GM19099 (cell line): ENCODE measurements around the gene CLDND2.

Experiments used
- POLR2A ChIP-seq: IDR thresholded peaks from 3 replicates; pipeline ENCODE4 v1.6.1; 2011; ENCODE audit warnings: low read depth; ENCODE audit not compliant: insufficient read length; ENCODE audit errors: extremely low read depth

Gene CLDND2

DNA sequence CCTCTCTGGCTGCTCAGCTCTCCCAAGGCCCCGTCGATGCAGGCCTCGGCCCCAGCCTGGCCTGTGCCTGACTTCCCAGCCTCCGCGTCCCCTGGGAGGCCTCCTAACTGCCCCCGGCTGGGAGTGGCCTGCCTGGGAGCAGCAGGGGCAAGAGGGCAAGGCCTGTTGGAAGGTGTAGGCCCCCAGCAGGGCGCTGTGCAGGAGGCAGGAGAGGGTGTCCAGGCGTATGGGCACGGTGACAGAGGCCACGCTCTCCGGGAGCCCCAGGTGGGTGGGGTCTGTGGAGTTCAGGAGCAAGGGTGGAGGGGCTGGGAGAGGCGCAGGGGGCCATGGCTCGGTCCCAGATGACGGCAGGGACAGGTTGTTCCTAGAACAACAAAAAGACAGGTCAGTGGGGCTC lies 20.3 kb upstream of the CLDND2 start:
- TF ChIP-seq POLR2A, result no peak

DNA sequence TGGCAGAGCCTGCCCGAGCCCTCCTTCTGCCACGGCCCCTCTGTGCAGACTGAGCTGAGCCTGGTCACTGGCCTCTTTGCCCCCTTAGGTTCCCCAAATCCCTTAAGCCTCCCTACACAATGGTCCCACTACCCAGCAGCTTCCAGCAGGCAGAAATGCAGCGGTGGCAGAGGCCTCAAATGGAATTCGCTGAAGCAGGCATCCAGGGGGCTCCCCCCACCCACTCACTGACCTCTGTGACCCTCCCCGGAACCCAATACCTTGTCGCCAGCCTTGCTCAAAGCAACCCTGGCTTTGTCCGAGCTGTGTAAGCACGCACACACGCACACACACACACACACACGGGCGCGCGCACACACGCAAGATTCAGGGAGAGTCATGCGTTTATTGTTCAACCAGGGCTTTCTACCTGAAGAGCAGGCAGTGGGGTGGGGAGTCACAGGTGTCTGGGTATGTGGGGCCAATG lies 19.2 kb upstream of the CLDND2 start, which contains the start of gene LIM2:
TSS of gene LIM2 (minus strand) at position 51 of the 466 bp plus-strand sequence. CDS start 531 bp downstream, outside the sequence.
- TF ChIP-seq POLR2A, result no peak

DNA sequence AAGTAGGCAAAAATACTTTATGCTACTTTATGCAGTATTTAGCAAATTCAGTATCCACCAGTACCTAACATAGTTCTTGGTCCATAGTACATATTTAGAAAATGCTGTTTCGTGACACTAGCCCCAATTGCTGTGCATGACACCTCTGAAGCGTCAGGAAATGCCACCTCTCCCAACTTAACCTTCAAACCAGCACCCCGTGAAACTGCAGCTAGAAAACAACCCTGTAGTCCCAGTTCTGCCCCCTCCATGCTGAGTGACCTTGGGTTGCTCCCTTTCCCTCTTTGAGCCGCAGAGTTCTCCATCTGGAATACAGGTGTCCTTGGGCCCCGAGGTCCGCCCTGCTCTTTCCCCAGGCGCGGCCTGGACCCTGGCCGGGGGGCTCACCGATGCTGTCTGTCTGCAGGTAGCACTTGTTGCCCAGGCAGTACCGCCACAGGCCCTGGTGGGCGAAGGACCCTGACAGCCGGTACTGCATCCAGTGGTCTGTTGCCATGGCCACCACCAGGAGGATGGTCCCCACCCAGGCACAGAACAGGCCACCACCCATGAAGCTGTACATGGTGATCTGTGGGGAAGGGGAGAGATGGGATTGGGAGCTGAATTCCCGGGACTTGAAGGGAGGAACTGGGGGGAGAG lies 18.2 kb upstream of the CLDND2 start:
- TF ChIP-seq POLR2A, result no peak

DNA sequence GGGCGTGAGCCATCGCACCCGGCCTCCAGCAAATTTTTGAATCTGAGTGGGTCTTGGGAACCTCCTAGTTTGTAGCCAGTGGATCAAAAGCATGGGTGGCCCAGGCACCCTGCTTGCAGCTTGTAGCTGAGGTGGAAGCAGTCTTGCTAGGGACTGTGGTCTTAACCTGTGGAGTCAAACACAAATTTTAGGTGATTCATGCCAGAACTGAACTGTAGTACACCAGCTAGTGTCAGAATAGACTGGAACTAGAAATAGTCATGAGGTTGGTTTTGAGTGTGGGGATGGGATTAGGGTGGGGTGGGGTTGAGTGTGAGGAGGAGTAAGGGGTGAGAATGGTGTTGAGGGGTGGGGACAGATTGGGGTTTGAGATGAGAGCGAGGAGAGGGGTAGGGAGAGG lies 13.2 kb upstream of the CLDND2 start:
- TF ChIP-seq POLR2A, result no peak

GRCh38 chr19:51380379-51380778 lies 11.6 kb upstream of the CLDND2 start:
- TF ChIP-seq POLR2A, result no peak

GRCh38 chr19:51377422-51377821 lies 8.6 kb upstream of the CLDND2 start:
- TF ChIP-seq POLR2A, result no peak

DNA sequence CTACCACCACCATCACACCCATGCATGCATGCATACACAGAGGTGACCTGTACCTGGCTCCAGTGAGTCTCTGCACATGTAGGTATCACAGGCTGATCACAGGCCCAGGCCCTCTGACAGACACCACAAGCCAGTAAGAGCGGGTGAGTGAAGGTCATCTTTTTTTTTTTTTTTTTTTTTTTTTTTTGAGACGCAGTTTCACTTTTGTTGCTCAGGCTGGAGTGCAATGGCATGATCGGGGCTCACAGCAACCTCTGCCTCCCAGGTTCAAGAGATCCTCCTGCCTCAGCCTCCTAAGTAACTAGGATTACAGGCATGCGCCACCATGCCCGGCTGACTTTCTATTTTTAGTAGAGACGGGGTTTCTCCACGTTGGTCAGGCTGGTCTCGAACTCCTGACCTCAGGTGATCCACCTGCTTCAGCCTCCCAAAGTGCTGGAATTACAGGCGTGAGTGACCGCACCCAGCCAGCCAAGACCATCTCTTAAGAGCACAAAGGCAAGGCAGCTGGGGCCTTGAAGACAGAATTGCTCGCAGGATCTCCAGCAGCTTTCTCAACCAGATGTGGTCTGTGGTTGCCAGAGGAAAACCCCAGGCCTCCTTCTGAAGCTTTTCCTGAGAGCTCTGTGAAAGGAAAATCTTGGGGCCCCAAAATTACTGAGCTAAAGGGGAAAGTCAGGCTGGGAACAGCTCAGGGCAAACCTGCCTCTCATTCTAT lies 6.9 kb upstream of the CLDND2 start:
- no peak for TF ChIP-seq POLR2A

GRCh38 chr19:51372649-51373504 lies 4.1 kb upstream of the CLDND2 start, which contains the start of gene NKG7:
Gene NKG7, minus strand, starts transcription at chr19:51372654. Its CDS starts 119 bp downstream, at chr19:51372535.
- no peak for TF ChIP-seq POLR2A

DNA sequence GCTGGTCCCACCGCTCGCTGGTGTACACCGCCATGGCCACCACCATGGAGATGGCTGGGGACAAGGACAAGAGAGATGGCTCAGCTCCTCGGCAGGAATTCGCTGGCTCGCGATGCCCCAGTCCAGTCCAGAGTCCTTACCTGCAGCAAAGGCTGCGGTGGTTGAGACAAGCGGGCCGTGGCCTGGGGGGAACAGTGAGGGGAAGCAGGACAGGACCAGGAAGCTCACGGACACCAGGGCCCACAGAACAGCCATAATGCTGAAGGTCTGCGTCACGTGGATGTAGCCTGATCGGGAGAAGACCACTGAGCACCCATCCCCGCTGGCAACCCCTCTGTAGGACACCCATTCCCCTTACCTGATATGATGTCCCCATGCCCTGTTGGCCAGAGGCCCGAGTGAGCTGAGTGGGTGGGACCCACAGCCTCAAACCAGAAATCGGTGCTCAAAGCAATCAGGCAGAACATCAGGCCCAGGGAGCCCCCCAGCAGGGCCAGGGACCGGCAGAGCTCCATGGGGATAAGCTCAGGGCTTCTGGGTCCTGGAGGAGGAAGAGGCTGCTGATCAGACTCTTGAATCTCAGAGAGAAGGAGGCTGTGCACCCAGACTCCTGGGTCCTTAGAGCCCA lies 3.3 kb upstream of the CLDND2 start:
- no peak for TF ChIP-seq POLR2A

DNA sequence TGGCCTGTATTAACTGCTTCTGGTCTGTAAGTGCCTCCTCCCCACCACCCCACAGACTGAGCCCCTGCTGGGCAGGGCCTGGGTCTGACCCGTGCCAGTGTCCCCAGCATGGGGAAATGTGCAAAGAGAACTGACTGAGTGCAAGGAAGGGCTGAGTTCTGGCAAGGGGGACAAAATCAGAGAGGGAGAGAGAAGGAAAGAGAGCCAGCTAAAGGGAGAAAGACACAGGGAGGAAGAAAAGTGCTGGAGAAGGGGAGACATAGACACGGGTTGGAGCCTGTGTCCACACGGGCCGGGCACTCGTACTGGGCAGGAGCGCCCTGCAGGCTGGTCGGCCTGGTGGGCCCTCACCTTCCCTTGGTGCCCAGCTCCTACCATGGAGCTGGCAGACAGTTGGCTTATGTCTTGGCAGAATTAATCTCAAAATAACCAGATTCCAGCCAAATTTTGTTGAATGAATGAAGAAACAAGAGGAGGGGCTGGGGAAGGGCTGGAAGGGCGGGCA lies 2.4 kb upstream of the CLDND2 start:
- no peak for TF ChIP-seq POLR2A

GRCh38 chr19:51370230-51370629 lies 1.4 kb upstream of the CLDND2 start:
- no peak for TF ChIP-seq POLR2A

DNA sequence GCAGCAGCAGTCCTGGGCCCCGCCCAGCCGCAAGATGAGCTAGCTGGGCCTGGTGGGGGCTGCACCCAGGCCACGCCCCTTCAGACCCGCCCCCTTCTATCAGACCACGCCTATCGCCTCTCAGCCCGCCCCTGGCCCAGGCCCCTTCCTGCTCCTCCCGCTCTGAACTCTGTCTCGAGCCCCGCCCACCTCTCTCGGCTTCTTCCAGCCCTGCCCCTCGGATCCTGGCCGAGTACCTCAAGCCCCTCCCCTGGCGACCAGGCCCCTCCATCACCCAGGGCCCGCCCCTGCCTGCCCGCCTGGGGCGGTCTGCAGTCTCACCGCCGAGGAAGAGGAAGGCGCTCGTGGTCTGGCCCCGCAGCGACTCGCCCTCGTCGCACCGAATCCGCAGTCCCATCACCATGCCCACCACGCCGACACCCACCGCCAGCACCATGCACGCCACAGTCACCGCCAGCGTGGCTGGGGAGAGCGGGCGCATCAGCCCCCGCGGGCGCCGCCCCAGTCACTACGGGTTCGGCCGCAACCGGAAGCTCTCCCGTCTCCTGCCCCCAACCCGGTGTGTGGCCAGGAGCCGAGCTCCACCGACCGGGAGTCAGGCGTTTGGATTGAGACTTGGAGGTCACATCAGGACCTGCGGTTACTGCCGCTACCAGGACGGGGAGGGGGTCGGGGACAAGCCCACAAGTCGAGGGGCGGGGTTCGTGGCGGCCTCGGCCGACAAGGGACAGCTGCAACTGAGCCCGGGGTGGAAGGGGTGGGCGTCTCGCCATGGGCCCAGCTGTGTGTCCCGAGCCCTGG lies 1.0 kb downstream of the CLDND2 start:
- TF ChIP-seq POLR2A, result peak; percentile 57

- TF ChIP-seq POLR2A, result no peak
Observed at GRCh38 chr19:51367255-51367564, 1.6 kb downstream of the CLDND2 start.
